HG03520 (cell line): Measurements from ENCODE around the gene TRPC4.

Source experiments
- ATAC-seq: cut with Tn5 transposase; IDR thresholded peaks from one replicate; pipeline ENCODE4 v1.9.1; 2021; ENCODE audit warnings: mild to moderate bottlenecking, moderate library complexity; ENCODE audit not compliant: unreplicated experiment

Gene TRPC4

DNA sequence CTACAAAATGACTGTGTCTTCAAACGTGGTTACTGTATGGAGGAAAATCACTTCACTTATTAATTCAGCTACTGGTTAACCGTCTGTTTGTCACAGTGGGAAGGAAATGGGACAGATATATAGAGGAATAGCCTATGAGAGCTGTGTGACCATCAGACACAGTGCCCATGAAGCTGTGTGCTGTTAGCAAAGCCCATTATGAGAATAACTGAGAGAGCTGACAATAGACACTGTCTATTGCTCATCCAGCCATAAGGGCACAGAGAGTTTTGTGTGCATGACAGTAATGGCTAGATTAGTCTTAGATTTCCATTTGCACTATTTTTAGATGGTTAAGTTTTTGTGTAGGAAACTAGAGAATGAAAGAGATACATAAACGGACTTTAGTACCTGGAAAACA, 206.9 kb downstream of the TRPC4 start:
- no peak for ATAC-seq

DNA sequence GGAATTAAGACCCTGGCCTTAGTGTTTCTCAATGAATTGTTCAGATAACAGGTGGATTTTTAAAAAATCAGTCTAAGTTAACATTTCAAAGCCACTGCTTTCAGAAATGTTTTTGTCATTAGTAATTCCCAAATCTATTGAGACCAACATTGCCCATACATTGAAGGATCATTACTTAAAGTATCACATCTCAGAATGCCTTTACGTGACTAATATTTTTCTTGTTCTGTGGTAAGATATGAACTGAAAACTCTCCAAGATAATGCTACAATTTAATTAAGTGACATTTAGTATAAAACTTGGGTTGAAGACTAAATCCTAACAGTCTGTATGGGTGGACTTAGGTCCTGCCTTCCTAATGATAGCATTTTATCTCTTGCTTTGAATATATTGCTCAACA, 211.6 kb downstream of the TRPC4 start:
- ATAC-seq, result no peak

DNA sequence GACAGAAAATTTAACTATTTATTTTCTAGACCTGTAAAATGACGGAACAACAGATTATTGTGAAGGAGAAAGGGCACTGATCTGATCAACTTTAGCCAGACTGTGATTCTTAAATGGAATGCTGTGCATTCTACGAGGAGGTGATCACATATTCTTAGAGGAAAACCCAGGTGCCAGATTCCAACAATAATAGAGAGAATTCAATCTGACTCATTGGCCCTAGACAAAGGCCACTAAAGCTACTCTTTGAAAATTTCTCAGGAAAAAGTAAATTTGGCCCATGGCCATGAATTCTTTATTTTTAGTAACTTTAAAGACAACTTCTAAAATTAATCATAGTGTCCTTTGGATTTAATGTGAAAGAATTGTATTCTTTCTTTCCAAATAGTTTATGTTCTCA, 212.4 kb downstream of the TRPC4 start:
- no peak for ATAC-seq

DNA sequence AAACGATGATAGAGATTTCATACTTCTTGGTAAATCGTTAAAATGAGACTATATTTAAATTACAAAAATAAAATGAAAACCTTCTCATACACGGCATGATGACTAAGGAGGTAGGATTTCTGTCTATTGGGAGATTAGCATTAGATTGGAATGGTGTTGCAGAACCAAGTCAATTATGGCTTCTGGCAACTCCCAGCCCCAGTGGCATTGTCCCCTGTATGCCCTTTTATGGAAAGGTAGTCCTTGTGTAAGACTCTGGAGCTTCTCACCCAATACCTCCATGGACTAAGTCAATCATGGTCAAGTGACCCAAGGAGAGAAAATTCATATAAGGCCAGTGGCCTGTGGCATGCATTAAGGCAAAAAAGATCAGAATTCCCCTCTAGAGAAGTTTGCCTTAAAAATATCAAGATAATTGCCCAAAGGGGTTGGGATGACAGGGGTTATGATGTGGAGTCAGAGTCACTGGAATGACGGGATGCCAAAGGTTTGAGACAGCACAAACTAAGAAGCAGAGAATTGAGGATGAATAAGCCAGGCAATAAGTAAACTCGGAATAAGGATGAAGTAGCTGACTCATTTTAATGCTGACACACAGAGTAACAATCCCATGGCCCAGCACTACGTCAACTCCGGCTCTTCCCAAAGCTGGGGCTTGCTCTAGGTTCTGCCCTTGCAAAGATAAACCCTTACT, 213.2 kb downstream of the TRPC4 start:
- ATAC-seq, result no peak

DNA sequence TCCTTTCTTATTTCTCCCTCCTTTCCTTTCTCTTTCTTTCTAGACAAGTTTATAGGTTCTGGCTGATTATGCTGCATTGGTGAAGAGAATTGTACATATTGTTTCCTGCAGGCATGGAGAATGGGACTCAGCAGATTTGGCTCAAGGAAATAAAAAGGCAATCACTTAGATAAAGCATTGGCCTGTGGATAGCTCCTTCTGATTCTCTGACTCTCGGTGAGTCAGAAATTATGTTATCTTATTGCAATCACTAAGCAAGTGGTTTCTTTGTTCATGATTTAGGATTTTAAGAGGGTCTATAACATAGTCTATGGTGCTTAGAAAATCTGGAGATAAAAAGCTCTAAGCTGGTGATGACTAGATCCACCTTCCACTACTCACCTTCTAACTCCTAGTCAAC, 217.0 kb downstream of the TRPC4 start:
- no peak for ATAC-seq

DNA sequence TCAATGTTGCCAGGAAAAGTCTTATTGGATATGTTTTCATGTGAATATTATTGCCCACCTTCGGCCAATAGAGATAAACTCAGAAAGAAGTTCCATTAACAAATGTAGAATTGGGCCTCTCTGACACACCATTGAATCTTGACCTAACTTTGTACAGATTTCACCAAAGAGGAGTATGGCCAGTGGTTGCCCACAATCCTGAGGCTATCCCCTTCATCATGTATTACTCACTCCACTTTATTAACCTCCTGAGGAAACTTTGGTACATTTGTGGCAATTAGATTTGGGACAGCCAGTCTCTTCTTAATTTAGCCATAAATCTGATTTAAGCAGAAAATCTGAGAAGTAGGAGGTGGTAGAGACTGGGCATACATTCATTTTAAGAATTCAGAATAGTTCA, 217.7 kb downstream of the TRPC4 start:
- ATAC-seq, result no peak

DNA sequence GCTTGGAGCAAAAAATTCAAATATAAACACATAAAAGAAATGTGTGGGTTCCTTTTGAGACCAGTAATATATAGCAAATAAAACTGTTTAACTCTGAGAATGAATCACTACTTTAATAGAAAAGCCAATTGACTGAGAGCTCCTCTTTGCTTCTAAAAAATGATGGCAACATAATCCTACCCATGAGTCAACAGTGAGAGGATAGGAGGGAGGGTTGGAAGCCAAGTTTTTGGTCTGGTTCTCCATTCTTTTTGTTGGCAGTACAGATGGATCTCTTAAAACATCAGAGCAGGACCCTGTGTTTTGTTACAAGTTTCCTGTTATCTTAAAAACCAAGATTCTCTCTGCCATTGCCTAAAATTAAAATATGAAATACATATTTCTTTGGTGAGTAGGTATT, 221.0 kb downstream of the TRPC4 start:
- no peak for ATAC-seq

DNA sequence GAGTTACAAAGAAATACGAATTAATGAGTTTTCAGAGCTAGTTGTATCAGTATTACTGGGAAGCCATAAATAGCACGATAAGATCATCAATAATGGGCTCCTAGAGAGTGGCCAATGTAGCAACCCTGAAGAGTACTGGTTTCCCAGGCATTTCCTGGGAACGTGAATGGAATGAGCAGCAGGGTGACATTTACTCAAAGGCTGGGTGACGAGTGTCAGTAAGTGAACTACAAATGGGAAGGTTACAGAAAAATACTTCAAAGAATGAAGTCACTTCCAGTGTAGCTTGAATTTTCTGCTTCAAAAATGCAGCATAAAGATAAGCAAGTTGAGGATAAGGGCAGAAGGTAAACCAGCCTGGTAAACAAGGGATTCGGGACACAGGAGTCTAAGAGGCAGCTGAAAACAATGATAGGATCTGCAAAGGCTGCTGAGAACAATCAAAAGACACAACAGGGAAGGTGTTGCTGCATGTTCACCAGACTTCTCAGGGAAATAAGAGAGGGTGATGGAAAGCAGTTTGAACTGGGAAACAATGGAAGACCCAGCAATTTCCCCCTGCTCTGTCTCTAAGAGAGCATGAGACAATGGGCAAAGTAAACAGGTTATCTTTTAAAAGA, 222.4 kb downstream of the TRPC4 start:
- no peak for ATAC-seq

DNA sequence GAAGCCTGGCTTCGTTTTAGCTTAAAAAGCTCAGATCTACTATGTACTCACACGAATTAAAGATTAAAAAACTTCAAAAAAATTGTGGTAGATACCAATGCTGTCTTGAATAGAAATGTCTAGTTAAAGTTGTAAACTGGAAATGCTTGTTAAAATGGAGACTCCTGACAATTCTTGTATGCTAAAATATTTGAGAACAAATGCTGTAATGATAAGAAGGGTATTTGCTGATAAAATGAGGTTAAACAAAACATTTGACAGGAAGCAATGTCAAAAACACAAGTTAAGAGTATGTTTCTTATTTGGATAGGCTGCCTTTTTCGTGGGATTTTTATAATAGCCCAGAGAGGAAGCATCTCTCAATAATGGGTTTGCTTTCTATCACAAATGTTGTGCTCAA, 223.0 kb downstream of the TRPC4 start:
- ATAC-seq, result no peak

DNA sequence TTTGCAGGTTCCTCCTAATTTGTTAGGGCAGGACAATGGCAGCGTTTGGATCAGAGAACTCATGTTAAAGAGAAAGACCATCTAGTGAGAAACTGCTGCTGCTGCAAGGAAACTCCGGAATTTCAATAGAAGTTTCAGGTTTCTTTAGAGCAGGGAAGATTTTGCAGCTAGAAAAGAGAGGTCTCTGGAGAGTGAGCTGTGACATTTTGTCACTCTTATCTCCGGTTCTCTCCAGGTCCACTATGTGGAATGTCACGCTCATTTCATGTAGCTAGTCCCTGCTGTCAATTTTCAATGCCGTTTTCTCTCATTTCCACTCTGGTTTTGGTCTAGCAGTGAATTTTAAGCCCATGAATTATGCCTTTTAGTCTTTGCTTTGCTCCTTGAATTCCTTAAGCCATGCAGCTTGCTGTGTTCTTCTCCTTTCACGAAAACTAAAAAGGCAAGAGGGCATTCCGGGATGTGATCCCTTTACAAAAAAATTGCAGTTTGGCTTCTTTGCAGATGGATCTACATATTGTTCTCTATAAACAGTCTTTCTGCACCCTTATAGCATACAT, 224.3 kb downstream of the TRPC4 start:
- ATAC-seq, result no peak

DNA sequence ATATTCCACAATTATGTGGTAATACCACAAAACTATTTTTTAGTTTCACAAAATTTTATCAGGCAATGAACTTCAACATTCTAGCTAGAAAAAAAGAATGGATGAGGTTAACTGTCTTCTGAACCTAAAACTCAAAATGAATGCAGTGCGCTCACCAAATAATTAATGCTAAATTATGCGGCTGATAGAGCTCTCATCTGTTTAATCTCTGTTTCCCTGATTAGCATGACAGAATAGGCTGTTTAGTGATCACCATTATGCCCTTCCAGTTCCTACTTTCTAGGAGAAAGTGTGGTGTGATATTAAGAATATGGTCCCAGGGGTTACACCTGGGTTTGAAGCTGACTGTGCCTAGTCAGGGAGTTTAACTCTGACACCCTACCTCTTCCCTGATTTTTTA, 228.2 kb downstream of the TRPC4 start:
- ATAC-seq, result no peak

DNA sequence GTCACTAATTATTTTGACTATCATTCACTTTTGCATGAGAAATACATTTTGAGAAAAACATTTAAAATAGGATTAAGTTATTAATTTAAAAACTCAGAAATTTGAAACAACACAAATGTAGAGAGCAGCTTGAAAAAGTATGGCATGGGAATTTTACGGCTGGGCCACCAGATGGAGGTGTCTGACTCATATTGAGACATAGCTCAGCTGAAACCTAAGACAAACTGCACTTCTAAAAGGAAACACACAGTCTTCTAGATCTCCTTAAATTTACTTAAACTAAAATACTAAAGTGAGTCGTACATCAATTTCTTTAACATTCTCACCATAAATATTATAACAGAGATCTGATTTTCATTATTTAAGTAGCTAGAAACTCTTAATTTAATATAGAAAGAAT, 229.1 kb downstream of the TRPC4 start:
- no peak for ATAC-seq

DNA sequence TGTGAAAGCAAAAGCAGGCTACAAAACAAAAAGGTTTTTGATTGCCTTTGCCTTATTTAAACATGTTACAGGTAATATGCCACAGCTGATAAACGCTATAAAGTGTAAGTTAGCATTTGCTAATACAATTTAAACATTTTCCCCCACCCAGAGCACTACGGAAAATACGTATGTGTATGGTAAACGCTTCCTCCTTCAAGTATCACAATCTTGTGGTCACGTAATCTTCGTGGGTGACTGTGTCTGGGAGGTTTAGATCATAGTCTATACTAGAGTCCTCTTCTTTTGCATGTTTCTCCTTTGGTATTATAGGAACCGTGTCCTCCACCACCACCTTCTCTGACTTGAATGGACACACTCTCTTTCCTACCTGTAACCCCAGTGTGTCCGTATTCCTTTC, 232.9 kb downstream of the TRPC4 start:
- no peak for ATAC-seq

DNA sequence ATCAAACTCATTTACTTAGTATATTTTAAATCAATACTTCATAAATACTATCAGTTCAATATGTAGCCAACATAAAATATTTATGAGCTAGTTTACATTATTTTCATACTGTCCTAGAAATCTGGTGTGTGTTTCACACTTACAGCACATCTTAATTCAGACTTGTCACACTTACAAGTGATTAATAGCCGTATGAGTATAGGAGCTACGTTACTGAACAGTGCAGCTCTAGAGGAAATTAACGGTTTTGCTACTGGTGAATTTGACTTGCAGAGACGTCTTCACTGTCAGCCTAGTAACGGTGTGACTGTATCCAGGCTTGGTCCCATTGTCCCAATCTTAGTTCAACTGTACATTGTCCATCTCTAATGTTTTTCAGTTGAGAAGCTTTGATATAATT, 237.3 kb downstream of the TRPC4 start:
- ATAC-seq, result no peak

DNA sequence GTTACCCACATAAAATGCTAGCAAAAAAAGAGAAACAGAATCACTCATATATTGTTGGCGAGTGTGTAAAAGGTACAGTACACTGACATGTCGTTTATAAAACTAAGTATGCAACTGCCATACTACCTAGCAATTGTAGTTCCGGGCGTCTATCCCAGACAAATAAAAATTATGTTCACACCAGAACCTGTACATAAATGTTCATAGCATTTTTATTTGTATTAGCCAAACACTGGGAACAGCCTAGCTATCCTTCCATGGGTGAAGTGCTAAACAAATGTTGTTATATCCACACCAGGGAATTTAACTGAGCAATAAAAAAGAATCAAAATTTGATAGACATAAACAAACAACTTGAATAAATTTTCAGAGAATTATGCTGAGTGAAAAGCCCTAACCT, 242.1 kb downstream of the TRPC4 start:
- ATAC-seq, result no peak

DNA sequence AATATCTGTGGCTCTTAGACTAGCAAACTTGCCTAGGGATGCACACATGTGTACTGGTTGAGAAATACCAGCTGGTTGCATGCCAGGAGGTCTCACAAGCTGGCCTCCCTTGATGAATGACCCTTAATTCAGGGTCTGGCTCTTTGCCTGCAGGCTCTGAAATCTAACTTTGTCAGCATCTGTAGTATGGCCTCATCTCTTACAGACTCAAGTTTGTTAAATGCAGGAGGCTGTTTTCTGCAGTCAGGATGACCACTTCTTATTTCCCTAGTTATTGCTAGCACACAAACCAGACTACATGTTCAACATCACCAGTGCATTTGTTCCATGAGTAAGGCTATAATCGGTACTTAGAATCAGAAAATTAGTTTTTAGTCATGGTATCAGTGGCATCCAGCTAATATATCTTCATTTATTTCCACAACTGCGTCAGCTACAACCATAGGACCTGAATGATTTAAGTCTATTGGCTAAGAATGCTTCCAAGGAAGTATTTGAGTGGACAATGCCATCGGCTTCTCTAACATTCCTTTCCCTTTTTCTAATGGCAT, 247.7 kb downstream of the TRPC4 start:
- ATAC-seq, result no peak

DNA sequence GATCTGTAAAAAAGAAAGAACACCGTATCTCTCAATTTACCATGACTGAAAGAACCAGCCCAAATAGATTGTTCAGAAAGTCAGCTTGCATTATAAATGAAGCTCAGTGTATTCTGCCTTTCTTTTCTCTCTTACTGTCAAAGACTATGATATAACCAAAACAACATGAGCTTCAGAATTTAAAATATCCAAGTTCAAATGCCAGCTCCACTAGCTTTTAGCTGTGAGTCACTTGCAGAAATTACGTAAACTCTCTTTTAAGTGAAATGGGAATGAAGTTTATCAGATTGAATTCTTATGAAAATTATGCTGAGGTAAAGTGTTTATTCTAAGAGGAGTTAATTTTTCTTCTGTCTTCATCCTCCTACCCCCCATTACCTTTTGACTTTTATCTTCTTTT, 251.0 kb downstream of the TRPC4 start:
- no peak for ATAC-seq

DNA sequence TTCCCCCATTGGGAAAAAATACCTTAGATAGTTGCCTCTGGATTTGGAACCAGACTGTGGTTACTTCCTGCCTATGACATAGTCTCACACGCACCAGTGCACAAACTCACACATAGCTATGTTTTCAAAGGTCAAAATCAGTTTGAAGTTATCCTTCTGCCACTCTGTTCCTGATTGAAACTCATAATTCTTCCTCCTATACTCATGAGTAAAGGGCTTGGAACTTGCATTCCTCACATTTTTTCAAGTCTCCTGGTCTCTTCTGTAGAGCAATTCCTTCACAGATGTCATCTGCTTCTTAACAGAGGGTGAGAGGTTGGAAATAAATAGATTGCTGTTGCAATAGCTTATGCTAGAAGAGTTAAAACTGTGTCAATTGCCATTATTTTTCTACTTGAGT, 252.4 kb downstream of the TRPC4 start:
- no peak for ATAC-seq

DNA sequence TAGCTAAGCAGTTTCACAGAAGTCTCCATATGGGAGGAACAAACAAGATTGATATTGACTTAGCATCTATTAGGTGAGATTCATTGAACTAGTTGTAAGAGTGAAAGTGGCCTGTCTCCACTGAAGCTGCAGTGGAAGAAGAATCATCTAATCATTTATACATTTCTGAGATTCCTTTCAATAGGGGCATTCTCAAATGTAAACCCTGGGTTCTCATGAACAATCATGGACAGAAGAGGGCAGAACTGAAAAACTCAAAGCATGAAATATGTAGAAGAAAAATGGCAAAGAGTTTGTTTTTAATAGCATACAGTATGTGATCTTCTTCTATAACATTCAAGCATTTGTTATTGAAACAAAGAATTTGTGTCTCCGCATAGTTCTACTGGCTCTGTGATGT, 253.4 kb downstream of the TRPC4 start:
- ATAC-seq, result no peak

DNA sequence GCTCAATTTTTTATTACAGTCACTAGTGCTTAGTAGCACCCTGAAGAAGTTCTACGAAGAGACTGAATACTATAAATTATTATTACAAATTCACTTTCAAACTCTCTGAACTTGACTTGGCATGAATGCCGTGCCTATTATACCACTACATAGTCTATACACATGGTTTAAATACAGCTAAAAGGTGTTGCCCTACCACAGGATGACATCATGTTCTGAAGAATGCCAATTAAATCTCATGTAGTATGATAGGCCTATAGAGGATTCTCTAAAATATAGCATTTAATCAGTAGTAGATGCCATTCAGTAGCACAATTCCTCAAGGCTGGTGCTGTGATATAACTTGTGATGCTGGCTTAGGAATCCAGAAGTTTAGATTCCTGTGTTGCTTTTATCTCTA, 254.3 kb downstream of the TRPC4 start:
- no peak for ATAC-seq

DNA sequence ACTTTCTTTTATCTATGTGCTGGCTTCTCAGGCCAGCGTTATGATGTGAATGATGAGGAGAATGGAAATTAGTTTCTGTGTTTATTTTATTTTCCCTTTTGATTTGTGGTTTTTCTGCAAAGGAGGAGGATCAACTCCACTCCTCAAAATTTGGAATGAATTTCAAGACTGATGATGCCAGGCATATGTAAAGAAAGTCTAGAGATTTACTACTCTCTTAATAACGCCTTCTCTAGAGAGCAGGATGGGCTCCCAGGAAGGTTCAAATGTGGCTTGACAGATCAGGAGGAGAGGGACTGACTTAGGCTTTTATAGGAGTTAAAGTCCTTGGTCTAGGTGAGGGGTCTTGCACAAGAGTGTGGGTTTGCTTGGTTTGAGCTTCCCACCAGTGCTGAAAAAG, 255.9 kb downstream of the TRPC4 start:
- no peak for ATAC-seq

DNA sequence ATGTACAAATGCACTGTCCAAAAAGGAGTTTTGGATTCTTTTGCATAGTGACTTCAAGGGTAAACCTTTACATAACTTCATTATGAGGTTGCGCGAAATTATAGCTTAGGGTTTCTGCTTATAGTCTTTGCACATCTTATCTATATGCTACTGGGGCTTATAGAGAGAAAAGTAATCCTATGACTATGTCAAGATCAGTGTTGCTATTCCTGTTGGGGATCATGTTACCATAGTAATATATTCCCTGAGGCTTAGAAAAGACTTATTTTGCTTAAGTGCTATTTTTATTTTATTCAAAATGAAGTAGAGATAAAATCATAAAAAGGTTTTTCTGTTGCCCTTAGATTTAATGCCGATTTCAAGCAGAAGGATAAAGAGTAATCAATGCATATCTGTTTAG, 256.3 kb downstream of the TRPC4 start:
- no peak for ATAC-seq
